Esophagus muscularis mucosa (tissue), 4 donors: ENCODE results near the gene PDK3. TPM values are rescaled to one million over a fixed set of nuclear protein-coding genes. Genes with fewer than 3 reads are reported as not detected.

ENCODE experiments used
- DNase-seq: peaks from one replicate; pipeline ENCODE4 v3.0.0-alpha.2; 2017; ENCODE audit errors: extremely low spot score
- H3K27ac ChIP-seq, 4 donors: fragments of 200-600 bp; sonication (generic); replicated peaks in 1 of 4; 1 replicate in 3 of 4; 2 replicates in 1 of 4; pipeline ENCODE4 v1.5.1; 2016 to 2019; ENCODE audit warnings: mild to moderate bottlenecking in 1 of 4
- H3K27me3 ChIP-seq, 4 donors: fragments of 200-600 bp; sonication (generic); one replicate each; pipeline versions ENCODE4 v1.5.1 to v1.6.0; 2016 to 2019
- H3K36me3 ChIP-seq, 4 donors: fragments of 200-600 bp; sonication (generic); one replicate each; pipeline ENCODE4 v1.5.1; 2016 to 2019
- H3K4me1 ChIP-seq, 4 donors: fragments of 200-600 bp; sonication (generic); one replicate each; pipeline ENCODE4 v1.5.1; 2016 to 2019
- H3K4me3 ChIP-seq, 4 donors: fragments of 200-600 bp; sonication (generic); 1 replicate in 2 of 4; 2 replicates in 2 of 4; pipeline ENCODE4 v1.5.1; 2016 to 2019; ENCODE audit warnings: mild to moderate bottlenecking in 4 of 4, moderate library complexity in 1 of 4
- H3K9me3 ChIP-seq, 4 donors: fragments of 200-600 bp; sonication (generic); 1 replicate in 3 of 4; 2 replicates in 1 of 4; pipeline ENCODE4 v1.5.1; 2016 to 2019
- EP300 ChIP-seq: sonication (generic); formaldehyde crosslinking; IDR thresholded peaks from one replicate; pipeline ENCODE4 v1.6.1; 2017; ENCODE audit warnings: antibody characterized with exemption
- POLR2A ChIP-seq: fragments of 450-650 bp; IDR thresholded peaks from one replicate; pipeline ENCODE4 v1.6.1; 2017; ENCODE audit warnings: antibody characterized with exemption, moderate library complexity, mild to moderate bottlenecking, low read depth
- POLR2AphosphoS5 ChIP-seq, 2 donors: sonication (generic); formaldehyde crosslinking; IDR thresholded peaks; one replicate each; pipeline ENCODE4 v1.6.1; 2017; ENCODE audit warnings: antibody characterized with exemption in 2 of 2
- WGBS: methylation state at CpG from one replicate; pipeline ENCODE4 v1.1.5; 2018; 5-methylcytosine and 5-hydroxymethylcytosine counted together
- intact Hi-C: fragments of 100-400 bp; cut with DNase I; formaldehyde crosslinking; loops from one replicate; pipeline ENCODE4 v1.15.1; 2023
- total RNA-seq, 4 donors: library from RNA; depleted of rRNA; stranded (reverse); fragments of >200 nt; gene quantifications; one replicate each; pipeline versions ENCODE4 v1.1.0 to v1.2.1, GENCODE V29; 2016
- TF ChIP-seq, protein P1 (sequence below), 3 experiments: fragments of 200-600 bp in 2 of 3; fragments of 450-650 bp in 1 of 3; sonication (generic) in 2 of 3; IDR thresholded peaks; one replicate each; pipeline ENCODE4 v1.5.1; 2017 to 2019; ENCODE audit warnings: antibody characterized with exemption in 3 of 3, mild to moderate bottlenecking in 2 of 3, moderate library complexity in 1 of 3

The PDK3 gene
- total RNA-seq, 4 donors from 2014 or later, result 38.4 to 63.4 (median 53.4) TPM

GRCh38 chrX:24526616-24527015 is 61.5 kb downstream of the PDK3 start:
- Histone ChIP-seq H3K4me3 (no peak overlapping the region), H3K4me1 (no peaks in the 10 kb centered on the region), H3K27ac (no peak overlapping the region), H3K9me3 (no peaks in the 10 kb centered on the region), H3K36me3 (peaks cover 0 to 24% (median 10%) of the 10 kb centered on the region in 4 donors), H3K27me3 (no peaks in the 10 kb centered on the region)
- DNase-seq, result no peak
- TF ChIP-seq POLR2A (no peak), EP300 (no peak), POLR2AphosphoS5 (IDR thresholded peaks at IDR 0.05) (no peak)
- TF ChIP-seq, protein P1, sequence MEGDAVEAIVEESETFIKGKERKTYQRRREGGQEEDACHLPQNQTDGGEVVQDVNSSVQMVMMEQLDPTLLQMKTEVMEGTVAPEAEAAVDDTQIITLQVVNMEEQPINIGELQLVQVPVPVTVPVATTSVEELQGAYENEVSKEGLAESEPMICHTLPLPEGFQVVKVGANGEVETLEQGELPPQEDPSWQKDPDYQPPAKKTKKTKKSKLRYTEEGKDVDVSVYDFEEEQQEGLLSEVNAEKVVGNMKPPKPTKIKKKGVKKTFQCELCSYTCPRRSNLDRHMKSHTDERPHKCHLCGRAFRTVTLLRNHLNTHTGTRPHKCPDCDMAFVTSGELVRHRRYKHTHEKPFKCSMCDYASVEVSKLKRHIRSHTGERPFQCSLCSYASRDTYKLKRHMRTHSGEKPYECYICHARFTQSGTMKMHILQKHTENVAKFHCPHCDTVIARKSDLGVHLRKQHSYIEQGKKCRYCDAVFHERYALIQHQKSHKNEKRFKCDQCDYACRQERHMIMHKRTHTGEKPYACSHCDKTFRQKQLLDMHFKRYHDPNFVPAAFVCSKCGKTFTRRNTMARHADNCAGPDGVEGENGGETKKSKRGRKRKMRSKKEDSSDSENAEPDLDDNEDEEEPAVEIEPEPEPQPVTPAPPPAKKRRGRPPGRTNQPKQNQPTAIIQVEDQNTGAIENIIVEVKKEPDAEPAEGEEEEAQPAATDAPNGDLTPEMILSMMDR (IDR thresholded peaks at IDR 0.05), result no peak
- 88% methylated on average over 2 of the region's 2 CpGs for WGBS
- intact Hi-C loops, result no loop called here

DNA sequence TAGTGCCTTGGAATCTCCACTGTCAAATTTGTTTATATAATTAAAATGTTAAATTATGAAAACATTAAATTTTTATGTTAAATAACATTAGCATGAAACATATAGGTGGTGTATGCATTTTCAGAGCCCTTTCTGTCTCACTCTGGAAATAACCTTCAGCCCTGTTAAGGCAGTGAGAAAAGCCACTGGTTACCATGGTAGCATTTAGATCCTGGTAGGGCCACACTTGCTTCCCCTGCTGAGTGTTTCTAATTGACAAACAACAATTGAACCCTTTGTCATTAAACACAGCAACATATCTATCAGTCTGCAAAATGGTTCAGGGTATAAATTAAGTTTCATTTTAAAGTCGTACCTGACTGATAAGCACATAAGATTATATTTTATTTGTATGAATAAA is 63.5 kb downstream of the PDK3 start:
- Histone ChIP-seq H3K27me3 (no peaks in the 10 kb centered on the region), H3K36me3 (peaks cover 0 to 26% (median 12%) of the 10 kb centered on the region in 4 donors), H3K9me3 (no peaks in the 10 kb centered on the region), H3K4me3 (no peak overlapping the region), H3K27ac (no peak overlapping the region), H3K4me1 (no peaks in the 10 kb centered on the region)
- DNase-seq, result no peak
- intact Hi-C loops, result no loop called here
- TF ChIP-seq POLR2AphosphoS5 (IDR thresholded peaks at IDR 0.05), result no peak
- no peak for TF ChIP-seq POLR2A
- no peak for TF ChIP-seq EP300
- TF ChIP-seq, protein P1 (IDR thresholded peaks at IDR 0.05), result no peak
- 77% methylated on average over 1 of the region's 1 CpG for WGBS

GRCh38 chrX:24536551-24536950 is 71.5 kb downstream of the PDK3 start:
- Histone ChIP-seq H3K4me1 (no peaks in the 10 kb centered on the region), H3K27ac (no peak overlapping the region), H3K9me3 (no peaks in the 10 kb centered on the region), H3K36me3 (peaks cover 0 to 27% (median 13%) of the 10 kb centered on the region in 4 donors), H3K27me3 (no peaks in the 10 kb centered on the region), H3K4me3 (no peak overlapping the region)
- DNase-seq, result no peak
- TF ChIP-seq, protein P1 (IDR thresholded peaks at IDR 0.05), result no peak
- no peak for TF ChIP-seq POLR2A
- intact Hi-C loops, result no loop called here

GRCh38 chrX:24542756-24543155 is 77.7 kb downstream of the PDK3 start:
- no peaks in the 10 kb centered on the region for H3K27me3 ChIP-seq
- H3K36me3 ChIP-seq, result peaks cover 0 to 6% (median 2%) of the 10 kb centered on the region in 4 donors
- no peaks in the 10 kb centered on the region for H3K9me3 ChIP-seq
- H3K4me1 ChIP-seq, result peaks cover 0 to 15% (median 7%) of the 10 kb centered on the region in 4 donors
- no peak for TF ChIP-seq POLR2A
- TF ChIP-seq, protein P1 (IDR thresholded peaks at IDR 0.05), result no peak
- TF ChIP-seq EP300, result no peak
- TF ChIP-seq POLR2AphosphoS5 (IDR thresholded peaks at IDR 0.05), result no peak
- intact Hi-C loops, result no loop called here
- H3K4me3 ChIP-seq, result no peak overlapping the region
- 48% methylated on average over 4 of the region's 4 CpGs for WGBS
- no peak for DNase-seq
- no peak overlapping the region for H3K27ac ChIP-seq

- no peaks in the 10 kb centered on the region for H3K36me3 ChIP-seq
- no peak overlapping the region for H3K27ac ChIP-seq
- H3K4me1 ChIP-seq, result peaks cover 0 to 18% (median 11%) of the 10 kb centered on the region in 4 donors
- 75% methylated on average over 1 of the region's 1 CpG for WGBS
- H3K27me3 ChIP-seq, result no peaks in the 10 kb centered on the region
- no peaks in the 10 kb centered on the region for H3K9me3 ChIP-seq
- no peak overlapping the region for H3K4me3 ChIP-seq
- no peak for DNase-seq
- TF ChIP-seq, protein P1 (IDR thresholded peaks at IDR 0.05), result no peak
- no peak for TF ChIP-seq EP300
- no peak for TF ChIP-seq POLR2A
- no peak for TF ChIP-seq POLR2AphosphoS5 (IDR thresholded peaks at IDR 0.05)
- intact Hi-C loops, result no loop called here
Observed at GRCh38 chrX:24547961-24548360, 82.9 kb downstream of the PDK3 start.
